H9 (cell line): ENCODE measurements around the gene S100A6. TPM values are rescaled to one million over a fixed set of nuclear protein-coding genes. Genes with fewer than 3 reads are reported as not detected.

ENCODE experiments used
- DNase-seq: peaks from one replicate; pipeline ENCODE4 v3.0.0-alpha.2; 2017
- H2AFZ ChIP-seq: one replicate; pipeline ENCODE4 v1.6.1; 2013; ENCODE audit warnings: mild to moderate bottlenecking, low read length, control low read depth, moderate library complexity
- H2AK5ac ChIP-seq: 2 replicates; pipeline ENCODE4 v1.6.1; 2013; ENCODE audit warnings: low read length, control low read depth, mixed read lengths; ENCODE audit not compliant: insufficient read length
- H2BK120ac ChIP-seq: one replicate; pipeline ENCODE4 v1.6.1; 2013; ENCODE audit warnings: low read depth, mild to moderate bottlenecking, low read length, control low read depth, inconsistent platforms; ENCODE audit not compliant: poor library complexity, severe bottlenecking
- H2BK12ac ChIP-seq: 2 replicates; pipeline ENCODE4 v1.6.1; 2013; ENCODE audit warnings: low read length, control low read depth, mixed read lengths, low read depth; ENCODE audit not compliant: insufficient read length
- H2BK15ac ChIP-seq: 2 replicates; pipeline ENCODE4 v1.6.1; 2013; ENCODE audit warnings: low read depth, low read length, control low read depth
- H2BK20ac ChIP-seq: one replicate; pipeline ENCODE4 v1.6.1; 2013; ENCODE audit warnings: low read depth, mild to moderate bottlenecking, low read length, control low read depth, inconsistent platforms; ENCODE audit not compliant: poor library complexity, severe bottlenecking
- H2BK5ac ChIP-seq: 2 replicates; pipeline ENCODE4 v1.6.1; 2013; ENCODE audit warnings: low read length, control low read depth, mixed read lengths; ENCODE audit not compliant: insufficient read length
- H3K14ac ChIP-seq: 2 replicates; pipeline ENCODE4 v1.6.1; 2013; ENCODE audit warnings: low read length, control low read depth; ENCODE audit not compliant: insufficient read depth
- H3K18ac ChIP-seq: 2 replicates; pipeline ENCODE4 v1.6.1; 2013; ENCODE audit warnings: low read depth, mild to moderate bottlenecking, mixed read lengths, low read length, control low read depth; ENCODE audit not compliant: insufficient read length
- H3K23ac ChIP-seq: 2 replicates; pipeline ENCODE4 v1.6.1; 2013; ENCODE audit warnings: low read length, control low read depth, mixed read lengths, low read depth; ENCODE audit not compliant: insufficient read length
- H3K23me2 ChIP-seq: 2 replicates; pipeline ENCODE4 v1.6.1; 2013; ENCODE audit warnings: low read depth, mild to moderate bottlenecking, mixed read lengths, low read length, control low read depth; ENCODE audit not compliant: insufficient read length, poor library complexity, severe bottlenecking
- H3K27ac ChIP-seq: 2 replicates; pipeline ENCODE4 v1.5.1; 2013; ENCODE audit warnings: low read length, control low read depth, mixed read lengths, low read depth; ENCODE audit not compliant: insufficient read length
- H3K27me3 ChIP-seq: 2 replicates; pipeline ENCODE4 v1.6.1; 2013; ENCODE audit warnings: low read length, control low read depth, inconsistent platforms; ENCODE audit not compliant: insufficient read depth
- H3K4ac ChIP-seq: 2 replicates; pipeline ENCODE4 v1.6.1; 2013; ENCODE audit warnings: low read depth, mild to moderate bottlenecking, control low read depth, inconsistent platforms, low read length, moderate library complexity
- H3K4me1 ChIP-seq: 2 replicates; pipeline ENCODE4 v1.6.1; 2013; ENCODE audit warnings: low read length, control low read depth, inconsistent platforms; ENCODE audit not compliant: insufficient read depth
- H3K4me2 ChIP-seq: 2 replicates; pipeline ENCODE4 v1.6.1; 2013; ENCODE audit warnings: low read length, control low read depth, mixed read lengths; ENCODE audit not compliant: insufficient read length, insufficient read depth
- H3K56ac ChIP-seq: 2 replicates; pipeline ENCODE4 v1.6.1; 2013; ENCODE audit warnings: low read depth, mild to moderate bottlenecking, mixed read lengths, low read length, control low read depth; ENCODE audit not compliant: insufficient read length
- H3K79me1 ChIP-seq: 2 replicates; pipeline ENCODE4 v1.6.1; 2013; ENCODE audit warnings: low read depth, mild to moderate bottlenecking, moderate library complexity, low read length, control low read depth, inconsistent platforms; ENCODE audit not compliant: insufficient read depth, poor library complexity, severe bottlenecking
- H3K79me2 ChIP-seq: 2 replicates; pipeline ENCODE4 v1.6.1; 2013; ENCODE audit warnings: low read length, control low read depth, inconsistent platforms; ENCODE audit not compliant: insufficient read depth
- H3K9ac ChIP-seq: 2 replicates; pipeline ENCODE4 v1.6.1; 2013; ENCODE audit warnings: low read length, control low read depth, mixed read lengths; ENCODE audit not compliant: insufficient read length; ENCODE audit errors: extremely low read depth
- H3K9me3 ChIP-seq: one replicate; pipeline ENCODE4 v1.6.1; 2013; ENCODE audit warnings: low read depth, low read length, inconsistent platforms; ENCODE audit not compliant: control insufficient read depth
- H3T11ph ChIP-seq: one replicate; pipeline ENCODE4 v1.6.1; 2013; ENCODE audit warnings: mild to moderate bottlenecking, low read length, control low read depth, inconsistent platforms
- H4K20me1 ChIP-seq: one replicate; pipeline ENCODE4 v1.6.1; 2013; ENCODE audit not compliant: control insufficient read depth, insufficient read length, insufficient read depth
- H4K5ac ChIP-seq: 2 replicates; pipeline ENCODE4 v1.6.1; 2013; ENCODE audit warnings: low read depth, mild to moderate bottlenecking, mixed read lengths, low read length, control low read depth; ENCODE audit not compliant: insufficient read length
- H4K8ac ChIP-seq: replicated peaks from 2 replicates; pipeline ENCODE4 v1.6.1; 2013; ENCODE audit warnings: low read length, control low read depth, mixed read lengths, low read depth; ENCODE audit not compliant: insufficient read length
- H4K91ac ChIP-seq: 2 replicates; pipeline ENCODE4 v1.6.1; 2013; ENCODE audit warnings: low read depth, mild to moderate bottlenecking, moderate library complexity, mixed read lengths, low read length, control low read depth; ENCODE audit not compliant: insufficient read length
- H3K27ac Mint-ChIP-seq, 3 experiments: 2 replicates in 2 of 3; 3 replicates in 1 of 3; pipeline ENCODE4 v1.8.0; 2020 to 2021; ENCODE audit warnings: mixed read lengths in 3 of 3, mild to moderate bottlenecking in 1 of 3, moderate library complexity in 1 of 3
- H3K27me3 Mint-ChIP-seq: 2 replicates; pipeline ENCODE4 v1.8.0; 2021; ENCODE audit warnings: low read depth, mild to moderate bottlenecking, moderate library complexity, mixed read lengths
- H3K36me3 Mint-ChIP-seq, 3 experiments: 2 replicates in 2 of 3; 3 replicates in 1 of 3; pipeline ENCODE4 v1.8.0; 2020 to 2021; ENCODE audit warnings: low read depth in 3 of 3, mixed read lengths in 3 of 3; ENCODE audit not compliant: insufficient read depth in 1 of 3
- H3K4me1 Mint-ChIP-seq, 2 experiments: 2 replicates each; pipeline ENCODE4 v1.8.0; 2020; ENCODE audit warnings: mixed read lengths in 2 of 2
- H3K4me3 Mint-ChIP-seq, 2 experiments: 2 replicates in 1 of 2; 3 replicates in 1 of 2; pipeline ENCODE4 v1.8.0; 2020 to 2021; ENCODE audit warnings: mild to moderate bottlenecking in 2 of 2, mixed read lengths in 2 of 2, moderate library complexity in 1 of 2
- H3K9me3 Mint-ChIP-seq, 2 experiments: 2 replicates in 1 of 2; 3 replicates in 1 of 2; pipeline ENCODE4 v1.8.0; 2020; ENCODE audit warnings: mild to moderate bottlenecking in 2 of 2, mixed read lengths in 2 of 2, moderate library complexity in 1 of 2
- WGBS: extraction: QIAGEN DNeasy Blood & Tissue Kit; methylation state at CpG from one replicate; pipeline ENCODE4 v1.1.7; 2013; ENCODE audit warnings: missing lambda C conversion rate, low lambda C conversion rate, mixed read lengths; ENCODE audit not compliant: insufficient read length; ENCODE audit errors: extremely low coverage; 5-methylcytosine and 5-hydroxymethylcytosine counted together
- total RNA-seq: library from RNA; stranded (reverse); gene quantifications from 2 replicates; pipeline ENCODE4 v1.2.1, GENCODE V29; 2021
- TF ChIP-seq, protein P1 (sequence below): fragments of 200-600 bp; sonication (generic); conservative IDR thresholded peaks from 3 replicates; pipeline ENCODE4 v1.8.0; 2021; ENCODE audit warnings: antibody characterized with exemption, mild to moderate bottlenecking

Gene S100A6
- total RNA-seq, 1 experiment from 2014 or later, result not detected

DNA sequence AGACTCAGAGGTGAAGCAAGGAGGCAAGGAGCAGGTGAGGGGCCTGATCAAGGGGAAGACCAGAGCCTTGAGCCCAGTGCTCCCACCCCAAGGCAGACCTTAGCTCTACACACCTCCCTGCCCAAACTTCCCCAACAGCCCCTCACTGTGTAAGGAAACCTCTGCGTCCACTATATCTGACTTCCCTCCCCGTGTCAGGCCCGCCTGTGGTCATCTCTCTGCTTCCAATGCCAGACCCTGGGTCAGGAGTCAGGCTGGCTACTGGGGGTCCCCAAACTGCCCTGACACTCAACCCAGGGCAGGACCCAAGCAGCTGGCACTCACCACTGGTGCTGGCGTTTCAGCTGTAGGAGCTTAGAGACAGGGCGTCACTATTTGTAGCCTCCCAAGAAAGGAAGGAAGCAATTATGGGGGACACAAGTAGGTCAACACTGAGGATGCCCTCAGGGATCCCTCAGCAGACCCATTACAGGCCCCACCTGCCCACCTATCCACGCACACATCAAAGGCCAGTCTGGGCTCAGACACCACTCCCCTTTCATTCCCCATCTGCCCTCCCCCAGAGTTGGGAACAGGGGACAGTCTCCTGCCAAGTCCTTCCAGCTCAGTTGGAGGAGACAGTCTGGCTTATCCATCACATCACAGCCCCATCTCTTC, 14.1 kb upstream of the S100A6 start:
- H2AFZ ChIP-seq, result no peak overlapping the region

More for the DNA sequence above, 14.1 kb upstream of the S100A6 start:
- Histone ChIP-seq H4K20me1 (no peaks in the 10 kb centered on the region), H3K9me3 (no peaks in the 10 kb centered on the region), H3K9ac (no peak overlapping the region), H3K79me2 (no peaks in the 10 kb centered on the region), H3T11ph (no peak overlapping the region), H3K14ac (no peak overlapping the region; the same call in 1 of the 2 replicates), H3K23ac (no peak overlapping the region), H2BK15ac (no peak overlapping the region), H2AK5ac (no peak overlapping the region), H4K91ac (no peak overlapping the region), H4K5ac (no peak overlapping the region), H4K8ac (no peak overlapping the region), H2BK120ac (no peak overlapping the region), H3K4me2 (no peak overlapping the region), H2BK20ac (no peak overlapping the region), H3K23me2 (no peaks in the 10 kb centered on the region), H3K18ac (no peak overlapping the region), H3K27ac (no peak overlapping the region), H2BK5ac (no peak overlapping the region), H2BK12ac (no peak overlapping the region), H3K79me1 (no peaks in the 10 kb centered on the region), H3K4me1 (peaks cover 3% of the 10 kb centered on the region; the same call in 1 of the 2 replicates), H3K4ac (no peak overlapping the region), H3K27me3 (no peaks in the 10 kb centered on the region), H3K56ac (no peak overlapping the region)
- Mint-ChIP-seq H3K4me1 (peaks cover 46 to 64% of the 10 kb centered on the region in 2 experiments), H3K36me3 (no peaks in the 10 kb centered on the region), H3K27ac (peak overlapping the region in 1 of 3 experiments; percentile 46; a peak in 1 of 7 replicates), H3K4me3 (peak overlapping the region in 1 of 2 experiments; percentile 18; a peak in 2 of 5 replicates), H3K27me3 (no peaks in the 10 kb centered on the region; the same call in 1 of the 2 replicates), H3K9me3 (no peaks in the 10 kb centered on the region)
- peak; percentile 17 for DNase-seq
- TF ChIP-seq, protein P1, sequence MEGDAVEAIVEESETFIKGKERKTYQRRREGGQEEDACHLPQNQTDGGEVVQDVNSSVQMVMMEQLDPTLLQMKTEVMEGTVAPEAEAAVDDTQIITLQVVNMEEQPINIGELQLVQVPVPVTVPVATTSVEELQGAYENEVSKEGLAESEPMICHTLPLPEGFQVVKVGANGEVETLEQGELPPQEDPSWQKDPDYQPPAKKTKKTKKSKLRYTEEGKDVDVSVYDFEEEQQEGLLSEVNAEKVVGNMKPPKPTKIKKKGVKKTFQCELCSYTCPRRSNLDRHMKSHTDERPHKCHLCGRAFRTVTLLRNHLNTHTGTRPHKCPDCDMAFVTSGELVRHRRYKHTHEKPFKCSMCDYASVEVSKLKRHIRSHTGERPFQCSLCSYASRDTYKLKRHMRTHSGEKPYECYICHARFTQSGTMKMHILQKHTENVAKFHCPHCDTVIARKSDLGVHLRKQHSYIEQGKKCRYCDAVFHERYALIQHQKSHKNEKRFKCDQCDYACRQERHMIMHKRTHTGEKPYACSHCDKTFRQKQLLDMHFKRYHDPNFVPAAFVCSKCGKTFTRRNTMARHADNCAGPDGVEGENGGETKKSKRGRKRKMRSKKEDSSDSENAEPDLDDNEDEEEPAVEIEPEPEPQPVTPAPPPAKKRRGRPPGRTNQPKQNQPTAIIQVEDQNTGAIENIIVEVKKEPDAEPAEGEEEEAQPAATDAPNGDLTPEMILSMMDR, result no peak
- no CpG with 5 or more reads among the region's 6 CpGs for WGBS
